BLaER1 treated with 17β-estradiol and CSF1 and Interleukin-3, amounts not matched to agents 10 nM and 100 nM (cell line): ENCODE data around the gene PHLPP1.

ENCODE experiments used
- H3K27ac ChIP-seq, 11 experiments: shearing (Covaris generic); formaldehyde crosslinking; 2 replicates each; pipeline ENCODE4 v1.8.1; 2022
- H3K27me3 ChIP-seq, 11 experiments: shearing (Covaris generic); formaldehyde crosslinking; 2 replicates each; pipeline ENCODE4 v1.8.1; 2022
- H3K36me3 ChIP-seq, 11 experiments: shearing (Covaris generic); formaldehyde crosslinking; 2 replicates each; pipeline ENCODE4 v1.8.1; 2022
- H3K4me1 ChIP-seq, 10 experiments: shearing (Covaris generic); formaldehyde crosslinking; 2 replicates each; pipeline ENCODE4 v1.8.1; 2022
- H3K4me2 ChIP-seq, 11 experiments: shearing (Covaris generic); formaldehyde crosslinking; 2 replicates each; pipeline ENCODE4 v1.8.1; 2022
- H3K4me3 ChIP-seq, 10 experiments: shearing (Covaris generic); formaldehyde crosslinking; 2 replicates each; pipeline ENCODE4 v1.8.1; 2022
- H3K9ac ChIP-seq, 11 experiments: shearing (Covaris generic); formaldehyde crosslinking; 2 replicates each; pipeline ENCODE4 v1.8.1; 2022
- H3K9me3 ChIP-seq, 11 experiments: shearing (Covaris generic); formaldehyde crosslinking; replicated peaks in 1 of 11; 2 replicates each; pipeline ENCODE4 v1.8.1; 2022
- H4K20me1 ChIP-seq, 11 experiments: shearing (Covaris generic); formaldehyde crosslinking; 2 replicates each; pipeline ENCODE4 v1.8.1; 2022
- Cebpa-rat ChIP-seq, 11 experiments: shearing (Covaris generic); IDR thresholded peaks; 2 replicates each; pipeline ENCODE4 v1.8.1; 2022

The PHLPP1 gene

GRCh38 chr18:62721839-62722795 is 6.8 kb downstream of the PHLPP1 start:
- peak overlapping the region; percentile 2 to 96 (median 33); a peak in 18 of 22 replicates for H3K27ac ChIP-seq

GRCh38 chr18:62723666-62724281 is 8.4 kb downstream of the PHLPP1 start:
- no peak overlapping the region for H3K4me3 ChIP-seq
- H3K27me3 ChIP-seq: no peaks in the 10 kb centered on the region
- H3K9ac ChIP-seq: no peak overlapping the region; a peak in 1 of 22 replicates
- H3K4me2 ChIP-seq: peak overlapping the region; percentile 29 to 94 (median 85); a peak in 21 of 22 replicates
- peaks cover 0 to 56% (median 6%) of the 10 kb centered on the region in 11 experiments; a peak in 9 of 22 replicates for H4K20me1 ChIP-seq
- peaks cover 0 to 27% (median 15%) of the 10 kb centered on the region in 11 experiments; a peak in 16 of 22 replicates for H3K36me3 ChIP-seq
- peak overlapping the region in 1 of 11 experiments; percentile 3; a peak in 1 of 22 replicates for H3K27ac ChIP-seq
- peaks cover 0 to 24% (median 21%) of the 10 kb centered on the region in 11 experiments; a peak in 18 of 22 replicates for H3K9me3 ChIP-seq
- TF ChIP-seq Cebpa-rat (IDR thresholded peaks at IDR 0.05): no peak
- H3K4me1 ChIP-seq: peaks cover 32 to 71% (median 64%) of the 10 kb centered on the region in 10 experiments

More at GRCh38 chr18:62721839-62722795, 6.8 kb downstream of the PHLPP1 start:
- H3K36me3 ChIP-seq: peaks cover 0 to 11% (median under 1%) of the 10 kb centered on the region in 11 experiments; a peak in 10 of 22 replicates
- peaks cover 0 to 72% (median 14%) of the 10 kb centered on the region in 11 experiments; a peak in 14 of 22 replicates for H4K20me1 ChIP-seq
- no peaks in the 10 kb centered on the region for H3K27me3 ChIP-seq
- H3K4me1 ChIP-seq: peaks cover 32 to 78% (median 64%) of the 10 kb centered on the region in 10 experiments
- no peak for TF ChIP-seq Cebpa-rat (IDR thresholded peaks at IDR 0.05)
- peak overlapping the region in 5 of 10 experiments; percentile 0 to 97 (median 10); a peak in 5 of 20 replicates for H3K4me3 ChIP-seq
- peak overlapping the region; percentile 21 to 97 (median 49); a peak in 19 of 22 replicates for H3K9ac ChIP-seq
- H3K9me3 ChIP-seq: peaks cover 0 to 7% (median 5%) of the 10 kb centered on the region in 11 experiments; a peak in 12 of 22 replicates
- H3K4me2 ChIP-seq: peak overlapping the region; percentile 77 to 94 (median 88)

DNA sequence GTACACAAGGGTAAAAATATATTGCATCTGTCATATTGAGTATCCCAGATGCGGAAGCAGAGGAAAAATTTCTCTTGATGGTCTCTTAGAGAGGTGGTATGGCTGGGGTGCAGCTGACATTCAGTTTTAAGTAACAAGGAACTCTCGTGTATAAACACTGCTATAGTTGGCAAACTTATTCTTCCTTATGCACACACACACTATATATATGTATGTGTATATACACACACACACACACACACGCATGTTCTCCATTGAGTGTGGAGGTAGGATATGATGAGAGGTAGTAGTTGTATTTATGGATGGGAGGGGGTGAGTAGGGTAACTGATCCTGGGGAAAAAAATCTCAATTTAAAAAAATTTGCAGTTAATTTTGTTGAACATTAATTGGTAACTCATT is 10.6 kb downstream of the PHLPP1 start:
- peaks cover 0 to 45% (median 42%) of the 10 kb centered on the region in 11 experiments; a peak in 19 of 22 replicates for H3K9me3 ChIP-seq
- no peaks in the 10 kb centered on the region for H3K27me3 ChIP-seq
- peak overlapping the region in 5 of 11 experiments; percentile 2 to 40 (median 23); a peak in 4 of 22 replicates for H3K4me2 ChIP-seq
- H3K4me3 ChIP-seq: no peak overlapping the region
- H3K36me3 ChIP-seq: peaks cover 0 to 49% (median 35%) of the 10 kb centered on the region in 11 experiments; a peak in 16 of 22 replicates
- no peak for TF ChIP-seq Cebpa-rat (IDR thresholded peaks at IDR 0.05)
- no peak overlapping the region for H3K9ac ChIP-seq
- peaks cover 21 to 60% (median 43%) of the 10 kb centered on the region in 10 experiments for H3K4me1 ChIP-seq
- H4K20me1 ChIP-seq: peaks cover 0 to 36% (median 0%) of the 10 kb centered on the region in 11 experiments; a peak in 7 of 22 replicates
- H3K27ac ChIP-seq: no peak overlapping the region

- Histone ChIP-seq H3K4me1 (peaks cover 8 to 36% (median 21%) of the 10 kb centered on the region in 10 experiments), H3K4me2 (0 out of 22 replicates have a peak overlapping the region, but pooled peaks of 1 of the 11 experiments have one; percentile 0), H3K27me3 (no peaks in the 10 kb centered on the region), H3K27ac (no peak overlapping the region), H3K9me3 (peaks cover 17 to 69% (median 65%) of the 10 kb centered on the region in 11 experiments), H3K9ac (no peak overlapping the region), H4K20me1 (peaks cover 0 to 19% (median 0%) of the 10 kb centered on the region in 11 experiments; a peak in 4 of 22 replicates), H3K36me3 (peaks cover 0 to 72% (median 59%) of the 10 kb centered on the region in 11 experiments; a peak in 18 of 22 replicates), H3K4me3 (no peak overlapping the region)
- no peak for TF ChIP-seq Cebpa-rat (IDR thresholded peaks at IDR 0.05)
Measured at GRCh38 chr18:62728254-62728653, 12.9 kb downstream of the PHLPP1 start.

GRCh38 chr18:62729487-62730386 is 14.4 kb downstream of the PHLPP1 start:
- no peak for TF ChIP-seq Cebpa-rat (IDR thresholded peaks at IDR 0.05)
- peaks cover 0 to 87% (median 66%) of the 10 kb centered on the region in 11 experiments; a peak in 18 of 22 replicates for H3K36me3 ChIP-seq
- H3K27ac ChIP-seq: no peak overlapping the region
- peaks cover 0 to 4% (median 0%) of the 10 kb centered on the region in 11 experiments; a peak in 1 of 22 replicates for H4K20me1 ChIP-seq
- no peak overlapping the region for H3K9ac ChIP-seq
- peaks cover 0 to 25% (median 10%) of the 10 kb centered on the region in 10 experiments; a peak in 12 of 20 replicates for H3K4me1 ChIP-seq
- H3K4me3 ChIP-seq: no peak overlapping the region
- peak overlapping the region in 2 of 11 experiments; percentile 8 to 25; a peak in 1 of 22 replicates for H3K4me2 ChIP-seq
- H3K27me3 ChIP-seq: no peaks in the 10 kb centered on the region
- H3K9me3 ChIP-seq: peaks cover 20 to 83% (median 79%) of the 10 kb centered on the region in 11 experiments

DNA sequence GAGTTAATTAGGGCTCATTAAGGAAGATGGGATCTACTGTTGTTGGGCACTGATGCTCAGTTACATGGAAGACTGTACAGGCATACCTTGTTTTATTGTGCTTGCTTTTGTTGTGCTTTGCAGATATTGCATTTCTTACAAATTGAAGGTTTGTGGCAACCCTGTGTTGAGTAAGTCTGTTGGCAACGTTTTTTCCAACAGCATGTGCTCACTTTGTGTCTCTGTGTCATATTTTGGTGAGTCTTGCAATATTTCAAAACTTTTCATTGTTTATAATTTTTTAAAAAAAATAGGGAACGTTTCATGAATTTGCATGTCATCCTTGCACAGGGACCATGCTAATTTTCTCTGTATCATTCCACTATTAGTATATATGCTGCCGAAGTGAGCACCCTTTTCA is 15.6 kb downstream of the PHLPP1 start:
- Histone ChIP-seq H3K9me3 (peaks cover 25 to 94% (median 91%) of the 10 kb centered on the region in 11 experiments), H3K4me3 (no peak overlapping the region), H3K4me1 (peaks cover 0 to 18% (median 3%) of the 10 kb centered on the region in 10 experiments; a peak in 11 of 20 replicates), H3K36me3 (peaks cover 0 to 99% (median 72%) of the 10 kb centered on the region in 11 experiments; a peak in 18 of 22 replicates), H3K9ac (no peak overlapping the region), H3K4me2 (no peak overlapping the region), H3K27ac (no peak overlapping the region), H3K27me3 (no peaks in the 10 kb centered on the region), H4K20me1 (no peaks in the 10 kb centered on the region)
- no peak for TF ChIP-seq Cebpa-rat (IDR thresholded peaks at IDR 0.05)

DNA sequence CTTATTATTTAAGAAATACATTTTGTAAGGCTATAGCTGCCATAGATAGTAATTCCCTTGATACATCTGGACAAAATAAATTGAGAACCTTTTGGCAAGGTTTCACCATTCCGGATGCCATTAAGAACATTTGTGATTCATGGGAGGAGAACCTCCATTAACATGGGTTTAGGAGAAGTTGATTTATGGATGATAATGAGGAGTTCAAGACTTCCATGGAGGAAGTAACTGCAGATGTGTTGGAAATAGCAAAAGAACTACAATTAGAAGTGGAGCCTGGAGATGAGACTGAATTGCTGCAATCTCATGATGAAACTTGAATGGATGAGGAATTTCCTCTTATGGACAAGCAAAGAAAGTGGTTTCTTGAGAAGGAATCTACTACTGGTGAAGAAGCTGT is 17.3 kb downstream of the PHLPP1 start:
- Histone ChIP-seq H3K4me3 (no peak overlapping the region), H3K4me1 (peaks cover 0 to 18% (median 0%) of the 10 kb centered on the region in 10 experiments; a peak in 7 of 20 replicates), H3K4me2 (no peak overlapping the region), H4K20me1 (peaks cover 0 to 2% (median 0%) of the 10 kb centered on the region in 11 experiments; a peak in 1 of 22 replicates), H3K27me3 (no peaks in the 10 kb centered on the region), H3K27ac (no peak overlapping the region), H3K36me3 (peaks cover 0 to 100% (median 79%) of the 10 kb centered on the region in 11 experiments; a peak in 18 of 22 replicates), H3K9ac (no peak overlapping the region), H3K9me3 (peaks cover 39 to 100% (median 96%) of the 10 kb centered on the region in 11 experiments)
- no peak for TF ChIP-seq Cebpa-rat (IDR thresholded peaks at IDR 0.05)
